ENCODE data around the gene JARID2. TPM values are rescaled to one million over a fixed set of nuclear protein-coding genes. Genes with fewer than 3 reads are reported as not detected.

The JARID2 gene
- polyA plus RNA-seq, 1 donor (not counting 4 experiments of a cell fraction or from before 2014, with no cell fraction given) = 11.0 TPM

DNA sequence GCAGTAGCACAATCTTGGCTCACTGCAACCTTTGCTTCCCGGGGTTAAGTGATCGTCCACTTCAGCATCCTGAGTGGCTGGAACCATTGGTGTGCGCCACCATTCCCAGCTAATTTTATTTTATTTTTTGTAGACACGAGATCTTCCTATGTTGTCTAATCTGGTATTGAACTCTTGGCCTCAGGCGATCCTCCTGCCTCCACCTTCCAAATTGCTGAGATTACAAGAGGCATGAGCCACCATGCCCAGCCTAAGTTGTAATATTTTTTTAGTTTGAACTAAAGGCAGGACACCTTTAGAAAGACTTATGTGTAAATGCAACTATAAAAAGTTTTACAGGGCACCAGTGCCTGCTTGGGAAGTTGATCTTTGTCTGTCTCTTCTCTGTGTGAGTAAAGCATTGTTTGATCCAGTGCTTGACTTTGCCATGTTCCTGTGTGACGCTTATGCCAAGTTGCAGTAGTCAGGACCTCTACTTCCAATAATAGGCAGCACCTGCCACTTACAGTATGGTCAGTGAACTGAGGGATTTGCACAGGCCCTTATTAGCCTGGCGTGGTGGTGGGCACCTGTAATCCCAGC lies 46.9 kb downstream of the JARID2 start:
- Histone ChIP-seq H3K36me3 (ENCODE audit: control insufficient read depth in 2 of 2, extremely low read depth in 1 of 2, insufficient read depth in 2 of 2, low read length in 2 of 2) (no peaks in the 10 kb centered on the region), H3K27ac (ENCODE audit: control insufficient read depth, insufficient read depth, low read length) (no peak overlapping the region), H3K9me1 (ENCODE audit: control insufficient read depth, extremely low read depth, insufficient read depth, low read length) (no peaks in the 10 kb centered on the region), H4K20me1 (ENCODE audit: control insufficient read depth, extremely low read depth, insufficient read depth, low read length) (peaks cover 7% of the 10 kb centered on the region), H3K79me2 (ENCODE audit: control insufficient read depth, insufficient read depth, low read length) (peaks cover 91% of the 10 kb centered on the region), H3K4me3 (ENCODE audit: control insufficient read depth in 2 of 3, extremely low read depth in 1 of 3, insufficient read depth in 2 of 3, low read depth in 1 of 3, low read length in 3 of 3) (no peak overlapping the region), H3K4me2 (ENCODE audit: control insufficient read depth, extremely low read depth, insufficient read depth, low read depth, low read length) (no peak overlapping the region), H3K4me1 (ENCODE audit: control insufficient read depth, extremely low read depth, insufficient read depth, low read length) (no peaks in the 10 kb centered on the region), H2AFZ (ENCODE audit: control insufficient read depth, low read length) (no peak overlapping the region), H3K9ac (ENCODE audit: control insufficient read depth, extremely low read depth, insufficient read depth, low read length) (no peak overlapping the region), H3K27me3 (ENCODE audit: control insufficient read depth, extremely low read depth, insufficient read depth, low read length) (no peaks in the 10 kb centered on the region), H3K9me3 (ENCODE audit: control insufficient read depth, low read depth, low read length) (no peaks in the 10 kb centered on the region)
- dilution Hi-C loops (cut with MboI; ENCODE audit: extremely low pct_ligation_motif_present, low sequenced_read_pairs) = no loop called here
- no peak for FAIRE-seq
- no peak for DNase-seq (ENCODE audit: low read depth, low spot score)
- TF ChIP-seq CTCF (optimal IDR thresholded peaks at IDR 0.05 in 1 of 3, IDR thresholded peaks at IDR 0.05 in 1 of 3, conservative IDR thresholded peaks at IDR 0.05 in 1 of 3; ENCODE audit: extremely low read depth in 1 of 3, insufficient read depth in 2 of 3, low read length in 3 of 3) (no peak), EZH2 (IDR thresholded peaks at IDR 0.05; ENCODE audit: low read length) (no peak)

GRCh38 chr6:15293674-15294073 lies 47.8 kb downstream of the JARID2 start:
- Histone ChIP-seq H3K4me1 (ENCODE audit: control insufficient read depth, extremely low read depth, insufficient read depth, low read length) (no peaks in the 10 kb centered on the region), H3K27me3 (ENCODE audit: control insufficient read depth, extremely low read depth, insufficient read depth, low read length) (no peaks in the 10 kb centered on the region), H2AFZ (ENCODE audit: control insufficient read depth, low read length) (no peak overlapping the region), H3K4me3 (ENCODE audit: control insufficient read depth in 2 of 3, extremely low read depth in 1 of 3, insufficient read depth in 2 of 3, low read depth in 1 of 3, low read length in 3 of 3) (no peak overlapping the region), H3K9me3 (ENCODE audit: control insufficient read depth, low read depth, low read length) (no peaks in the 10 kb centered on the region), H3K36me3 (ENCODE audit: control insufficient read depth in 2 of 2, extremely low read depth in 1 of 2, insufficient read depth in 2 of 2, low read length in 2 of 2) (no peaks in the 10 kb centered on the region), H3K9me1 (ENCODE audit: control insufficient read depth, extremely low read depth, insufficient read depth, low read length) (no peaks in the 10 kb centered on the region), H3K79me2 (ENCODE audit: control insufficient read depth, insufficient read depth, low read length) (peaks cover 90% of the 10 kb centered on the region), H3K27ac (ENCODE audit: control insufficient read depth, insufficient read depth, low read length) (no peak overlapping the region), H4K20me1 (ENCODE audit: control insufficient read depth, extremely low read depth, insufficient read depth, low read length) (peaks cover 10% of the 10 kb centered on the region), H3K4me2 (ENCODE audit: control insufficient read depth, extremely low read depth, insufficient read depth, low read depth, low read length) (no peak overlapping the region), H3K9ac (ENCODE audit: control insufficient read depth, extremely low read depth, insufficient read depth, low read length) (no peak overlapping the region)
- FAIRE-seq = no peak
- DNase-seq (ENCODE audit: low read depth, low spot score) = no peak
- TF ChIP-seq EZH2 (IDR thresholded peaks at IDR 0.05; ENCODE audit: low read length) (no peak), CTCF (optimal IDR thresholded peaks at IDR 0.05 in 1 of 3, IDR thresholded peaks at IDR 0.05 in 1 of 3, conservative IDR thresholded peaks at IDR 0.05 in 1 of 3; ENCODE audit: extremely low read depth in 1 of 3, insufficient read depth in 2 of 3, low read length in 3 of 3) (no peak)
- dilution Hi-C loops (cut with MboI; ENCODE audit: extremely low pct_ligation_motif_present, low sequenced_read_pairs) = no loop called here

Measured in keratinocyte (primary cell).